Glutamatergic neuron (in vitro differentiated cells): ENCODE results near the gene PDE10A. TPM values are rescaled to one million over a fixed set of nuclear protein-coding genes. Genes with fewer than 3 reads are reported as not detected.
"Not testable (repeated sequence)": the region's sequence is repeated elsewhere in the genome, so short reads cannot be mapped to it uniquely, and the experiment has no call there.

Source experiments
- DNase-seq: peaks from one replicate; pipeline ENCODE4 v3.0.0; 2022
- H3K27ac Mint-ChIP-seq: one replicate; pipeline ENCODE4 v1.8.0; 2020; ENCODE audit warnings: mild to moderate bottlenecking, mixed read lengths, inconsistent platforms; ENCODE audit not compliant: unreplicated experiment
- H3K27me3 Mint-ChIP-seq: one replicate; pipeline ENCODE4 v1.8.0; 2020; ENCODE audit warnings: mild to moderate bottlenecking, moderate library complexity, mixed read lengths, inconsistent platforms; ENCODE audit not compliant: unreplicated experiment
- H3K36me3 Mint-ChIP-seq: one replicate; pipeline ENCODE4 v1.8.0; 2020; ENCODE audit warnings: mild to moderate bottlenecking, mixed read lengths, inconsistent platforms; ENCODE audit not compliant: unreplicated experiment
- H3K4me1 Mint-ChIP-seq: one replicate; pipeline ENCODE4 v1.8.0; 2020; ENCODE audit warnings: mild to moderate bottlenecking, low read depth, mixed read lengths, inconsistent platforms; ENCODE audit not compliant: unreplicated experiment
- H3K4me3 Mint-ChIP-seq: one replicate; pipeline ENCODE4 v1.8.0; 2020; ENCODE audit warnings: mild to moderate bottlenecking, mixed read lengths, inconsistent platforms; ENCODE audit not compliant: unreplicated experiment
- H3K9me3 Mint-ChIP-seq: one replicate; pipeline ENCODE4 v1.8.0; 2020; ENCODE audit warnings: mild to moderate bottlenecking, moderate library complexity, mixed read lengths, inconsistent platforms; ENCODE audit not compliant: unreplicated experiment
- total RNA-seq: library from RNA; stranded (reverse); fragmentation: NEBNext Ultra II Directional; extraction: Animal tissue kit (Norgen Biotek cat#: 25700); gene quantifications from one replicate; pipeline ENCODE4 v1.2.1, GENCODE V29; 2021; ENCODE audit not compliant: unreplicated experiment
- TF ChIP-seq, protein P1 (sequence below): fragments of 200-600 bp; sonication (generic); IDR thresholded peaks from one replicate; pipeline ENCODE4 v1.5.0; 2021; ENCODE audit not compliant: partially characterized antibody, unreplicated experiment

The PDE10A gene
- total RNA-seq, 1 donor from 2014 or later, result 24.5 TPM

DNA sequence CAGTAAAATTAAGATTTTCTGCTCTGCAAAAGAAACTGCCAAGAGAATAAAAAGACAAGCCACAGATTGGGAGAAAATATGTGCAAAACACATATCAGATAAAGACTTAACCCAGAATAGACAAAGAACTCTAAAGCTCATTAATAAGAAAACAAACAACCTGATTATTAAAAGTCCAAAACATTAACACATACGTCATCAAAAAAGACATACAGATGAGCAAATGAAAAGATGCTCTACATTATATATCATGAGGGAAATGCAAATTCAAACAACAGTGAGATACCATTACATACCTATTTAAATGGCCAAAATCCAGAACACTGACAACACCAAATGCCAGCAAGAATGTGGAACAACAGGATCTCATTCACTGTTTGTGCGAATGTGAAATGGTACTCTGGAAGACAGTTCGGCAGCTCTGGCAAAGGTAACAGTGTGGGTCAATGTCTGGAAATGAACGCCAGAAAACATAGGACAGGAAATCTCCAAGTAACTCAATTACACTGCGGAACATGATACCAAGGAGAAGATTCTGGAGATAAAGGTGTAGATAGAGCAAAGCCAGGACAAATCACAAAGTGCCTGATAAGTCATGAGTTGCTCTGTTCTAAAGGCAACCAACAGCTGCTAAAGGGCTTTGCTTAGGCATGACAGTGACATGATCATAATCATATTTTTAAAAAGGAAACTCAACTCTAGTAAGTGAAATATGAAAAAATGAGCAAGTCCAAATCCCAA lies 96.8 kb downstream of the PDE10A start:
- H3K36me3 Mint-ChIP-seq, result peaks cover 7% of the 10 kb centered on the region
- no peaks in the 10 kb centered on the region for H3K4me1 Mint-ChIP-seq

DNA sequence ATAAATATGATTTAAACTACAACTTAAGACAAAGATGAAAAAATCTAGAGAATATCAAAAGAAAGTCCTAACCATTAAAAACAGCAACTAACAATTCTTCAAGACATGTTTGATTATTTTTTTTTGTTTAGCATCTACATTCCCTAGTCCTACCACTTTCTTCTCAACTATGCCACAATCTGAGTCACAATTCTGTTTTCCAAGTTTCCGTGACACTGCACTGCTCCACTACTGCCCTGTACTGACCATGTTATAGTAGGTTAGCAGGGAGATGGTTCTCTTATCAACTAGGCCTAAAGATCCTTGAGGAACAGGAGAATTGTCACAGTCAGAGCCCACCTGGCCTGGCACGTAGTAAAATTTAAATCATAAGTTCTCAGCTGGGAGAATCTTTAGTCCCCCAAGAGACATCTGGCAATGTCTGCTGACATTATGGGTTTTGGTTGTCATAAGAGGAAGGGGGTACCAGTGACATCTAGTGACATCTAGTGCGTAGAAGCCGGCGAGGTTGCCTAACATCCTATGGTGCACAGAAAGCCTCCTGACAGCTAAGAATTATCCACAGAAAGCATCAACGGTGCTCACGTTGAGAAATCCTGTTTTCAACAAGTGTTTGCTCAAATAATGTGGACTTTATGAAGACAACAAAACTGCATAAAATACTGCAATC lies 100.5 kb downstream of the PDE10A start:
- peaks cover 15% of the 10 kb centered on the region for H3K36me3 Mint-ChIP-seq
- H3K9me3 Mint-ChIP-seq, result peaks cover 9% of the 10 kb centered on the region
- H3K27ac Mint-ChIP-seq, result no peak overlapping the region

More for the DNA sequence above, 96.8 kb downstream of the PDE10A start:
- H3K4me3 Mint-ChIP-seq, result no peak overlapping the region
- no peaks in the 10 kb centered on the region for H3K9me3 Mint-ChIP-seq
- no peak for DNase-seq
- H3K27ac Mint-ChIP-seq, result no peak overlapping the region
- no peaks in the 10 kb centered on the region for H3K27me3 Mint-ChIP-seq
- TF ChIP-seq, protein P1, sequence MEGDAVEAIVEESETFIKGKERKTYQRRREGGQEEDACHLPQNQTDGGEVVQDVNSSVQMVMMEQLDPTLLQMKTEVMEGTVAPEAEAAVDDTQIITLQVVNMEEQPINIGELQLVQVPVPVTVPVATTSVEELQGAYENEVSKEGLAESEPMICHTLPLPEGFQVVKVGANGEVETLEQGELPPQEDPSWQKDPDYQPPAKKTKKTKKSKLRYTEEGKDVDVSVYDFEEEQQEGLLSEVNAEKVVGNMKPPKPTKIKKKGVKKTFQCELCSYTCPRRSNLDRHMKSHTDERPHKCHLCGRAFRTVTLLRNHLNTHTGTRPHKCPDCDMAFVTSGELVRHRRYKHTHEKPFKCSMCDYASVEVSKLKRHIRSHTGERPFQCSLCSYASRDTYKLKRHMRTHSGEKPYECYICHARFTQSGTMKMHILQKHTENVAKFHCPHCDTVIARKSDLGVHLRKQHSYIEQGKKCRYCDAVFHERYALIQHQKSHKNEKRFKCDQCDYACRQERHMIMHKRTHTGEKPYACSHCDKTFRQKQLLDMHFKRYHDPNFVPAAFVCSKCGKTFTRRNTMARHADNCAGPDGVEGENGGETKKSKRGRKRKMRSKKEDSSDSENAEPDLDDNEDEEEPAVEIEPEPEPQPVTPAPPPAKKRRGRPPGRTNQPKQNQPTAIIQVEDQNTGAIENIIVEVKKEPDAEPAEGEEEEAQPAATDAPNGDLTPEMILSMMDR, result no peak

GRCh38 chr6:165559632-165560031 lies 103.4 kb downstream of the PDE10A start:
- DNase-seq, result no peak
- no peak overlapping the region for H3K4me3 Mint-ChIP-seq
- no peaks in the 10 kb centered on the region for H3K4me1 Mint-ChIP-seq
- H3K9me3 Mint-ChIP-seq, result peaks cover 9% of the 10 kb centered on the region
- H3K27ac Mint-ChIP-seq, result no peak overlapping the region
- no peaks in the 10 kb centered on the region for H3K27me3 Mint-ChIP-seq
- TF ChIP-seq, protein P1, result no peak
- peaks cover 8% of the 10 kb centered on the region for H3K36me3 Mint-ChIP-seq

More for the DNA sequence above, 100.5 kb downstream of the PDE10A start:
- DNase-seq, result no peak
- H3K4me3 Mint-ChIP-seq, result no peak overlapping the region
- H3K4me1 Mint-ChIP-seq, result no peaks in the 10 kb centered on the region
- TF ChIP-seq, protein P1, result no peak
- H3K27me3 Mint-ChIP-seq, result no peaks in the 10 kb centered on the region

- H3K4me1 Mint-ChIP-seq, H3K9me3 Mint-ChIP-seq, H3K27ac Mint-ChIP-seq, H3K36me3 Mint-ChIP-seq, H3K4me3 Mint-ChIP-seq, DNase-seq, H3K27me3 Mint-ChIP-seq: not testable (repeated sequence)
These were observed 104.9 kb downstream of the PDE10A start for GRCh38 chr6:165558097-165558496.

- TF ChIP-seq, protein P1, result no peak
- no peaks in the 10 kb centered on the region for H3K27me3 Mint-ChIP-seq
- DNase-seq, result no peak
- no peaks in the 10 kb centered on the region for H3K4me1 Mint-ChIP-seq
- peaks cover 9% of the 10 kb centered on the region for H3K9me3 Mint-ChIP-seq
- H3K4me3 Mint-ChIP-seq, result no peak overlapping the region
- no peak overlapping the region for H3K27ac Mint-ChIP-seq
- H3K36me3 Mint-ChIP-seq, result peaks cover 8% of the 10 kb centered on the region
These were observed 105.4 kb downstream of the PDE10A start for GRCh38 chr6:165557674-165558073.
